Progenitor cell of endocrine pancreas (in vitro differentiated cells): Measurements from ENCODE around the gene IL1F10. TPM values are rescaled to one million over a fixed set of nuclear protein-coding genes. Genes with fewer than 3 reads are reported as not detected.

Source experiments
- DNase-seq: peaks from one replicate; pipeline ENCODE4 v3.0.0; 2021; ENCODE audit warnings: low spot score; ENCODE audit not compliant: unreplicated experiment
- H3K27ac Mint-ChIP-seq: 2 replicates; pipeline ENCODE4 v1.8.0; 2021; ENCODE audit warnings: mild to moderate bottlenecking, moderate library complexity, mixed read lengths
- H3K27me3 Mint-ChIP-seq: 2 replicates; pipeline ENCODE4 v1.8.0; 2021; ENCODE audit warnings: mixed read lengths
- H3K36me3 Mint-ChIP-seq: 2 replicates; pipeline ENCODE4 v1.8.0; 2022; ENCODE audit warnings: mixed read lengths; ENCODE audit not compliant: insufficient read depth
- H3K4me1 Mint-ChIP-seq: 2 replicates; pipeline ENCODE4 v1.8.0; 2021; ENCODE audit warnings: low read depth, mixed read lengths
- H3K4me3 Mint-ChIP-seq: 2 replicates; pipeline ENCODE4 v1.8.0; 2021; ENCODE audit warnings: low read depth, mild to moderate bottlenecking, moderate library complexity, mixed read lengths
- H3K9me3 Mint-ChIP-seq: 2 replicates; pipeline ENCODE4 v1.8.0; 2021; ENCODE audit warnings: low read depth, mixed read lengths
- CTCF ChIP-seq: fragments of 200-600 bp; sonication (generic); IDR thresholded peaks from one replicate; pipeline ENCODE4 v1.5.0; 2021; ENCODE audit warnings: antibody characterized with exemption, mild to moderate bottlenecking; ENCODE audit not compliant: unreplicated experiment
- total RNA-seq: library from RNA; stranded (reverse); gene quantifications from 2 replicates; pipeline ENCODE4 v1.2.1, GENCODE V29; 2021

The IL1F10 gene
- total RNA-seq, 1 donor from 2014 or later, result not detected

GRCh38 chr2:113113807-113114206, 46.0 kb downstream of the IL1F10 start:
- Mint-ChIP-seq H3K27me3 (peaks cover 8% of the 10 kb centered on the region), H3K4me1 (no peaks in the 10 kb centered on the region), H3K4me3 (no peak overlapping the region), H3K9me3 (no peaks in the 10 kb centered on the region), H3K27ac (no peak overlapping the region), H3K36me3 (no peaks in the 10 kb centered on the region)
- no peak for DNase-seq
- TF ChIP-seq CTCF, result no peak

- Mint-ChIP-seq H3K27me3 (peaks cover 8% of the 10 kb centered on the region), H3K4me3 (no peak overlapping the region), H3K36me3 (no peaks in the 10 kb centered on the region), H3K4me1 (no peaks in the 10 kb centered on the region), H3K27ac (no peak overlapping the region), H3K9me3 (no peaks in the 10 kb centered on the region)
- no peak for DNase-seq
- TF ChIP-seq CTCF, result no peak
Observed at GRCh38 chr2:113114224-113114945, 46.6 kb downstream of the IL1F10 start.

GRCh38 chr2:113114996-113115395, 47.2 kb downstream of the IL1F10 start:
- Mint-ChIP-seq H3K4me1 (no peaks in the 10 kb centered on the region), H3K27ac (no peak overlapping the region), H3K27me3 (peaks cover 11% of the 10 kb centered on the region), H3K4me3 (no peak overlapping the region), H3K9me3 (no peaks in the 10 kb centered on the region), H3K36me3 (no peaks in the 10 kb centered on the region)
- no peak for DNase-seq
- TF ChIP-seq CTCF, result no peak

GRCh38 chr2:113116100-113116958, 48.6 kb downstream of the IL1F10 start:
- no peaks in the 10 kb centered on the region for H3K9me3 Mint-ChIP-seq
- no peak for DNase-seq
- no peak overlapping the region for H3K27ac Mint-ChIP-seq
- H3K4me1 Mint-ChIP-seq, result no peaks in the 10 kb centered on the region
- H3K36me3 Mint-ChIP-seq, result no peaks in the 10 kb centered on the region
- peaks cover 16% of the 10 kb centered on the region for H3K27me3 Mint-ChIP-seq
- TF ChIP-seq CTCF, result no peak
- H3K4me3 Mint-ChIP-seq, result no peak overlapping the region

GRCh38 chr2:113117541-113118262, 49.9 kb downstream of the IL1F10 start:
- no peak overlapping the region for H3K27ac Mint-ChIP-seq

More at GRCh38 chr2:113117541-113118262, 49.9 kb downstream of the IL1F10 start:
- H3K4me1 Mint-ChIP-seq, result no peaks in the 10 kb centered on the region
- DNase-seq, result no peak
- no peaks in the 10 kb centered on the region for H3K36me3 Mint-ChIP-seq
- H3K4me3 Mint-ChIP-seq, result no peak overlapping the region
- H3K27me3 Mint-ChIP-seq, result peaks cover 23% of the 10 kb centered on the region
- no peaks in the 10 kb centered on the region for H3K9me3 Mint-ChIP-seq
- TF ChIP-seq CTCF, result no peak
